T-cell (primary cell): ENCODE measurements around the gene ZNF282. TPM values are rescaled to one million over a fixed set of nuclear protein-coding genes. Genes with fewer than 3 reads are reported as not detected.

Experiments
- ATAC-seq, 4 experiments: fragments of 200-7000 bp in 3 of 4; fragments of 150-1000 bp in 1 of 4; cut with Tn5 transposase; replicated peaks in 1 of 4; 1 replicate in 3 of 4; 2 replicates in 1 of 4; pipeline ENCODE4 v1.10.0; 2021; ENCODE audit warnings: moderate library complexity in 3 of 4, mild to moderate bottlenecking in 2 of 4, moderate number of reproducible peaks in 1 of 4
- CTCF ChIA-PET, 2 donors: fragments of 300-600 bp; sonication (Branson Sonifier 250); formaldehyde crosslinking; loops; one replicate each; lab custom pipeline; 2022; ENCODE audit warnings: antibody characterized with exemption in 2 of 2; lab: Charles Lee
- POLR2A ChIA-PET, 2 donors: fragments of 300-600 bp; sonication (Branson Sonifier 250); formaldehyde crosslinking; loops; one replicate each; lab custom pipeline; 2022; ENCODE audit warnings: antibody characterized with exemption in 2 of 2; lab: Charles Lee
- DNase-seq, 35 experiments: peaks; one replicate each; pipeline versions ENCODE4 v3.0.0 to v3.0.0-alpha.2; 2013 to 2023
- H3K27ac ChIP-seq: one replicate; pipeline ENCODE4 v1.5.1; 2013; ENCODE audit warnings: low read length
- H3K27me3 ChIP-seq, 2 experiments: replicated peaks in 1 of 2; 1 replicate in 1 of 2; 2 replicates in 1 of 2; pipeline versions ENCODE4 v1.6.1 to v1.7.0; 2013; ENCODE audit warnings: low read length in 1 of 2, mixed read lengths in 1 of 2; ENCODE audit not compliant: control insufficient read depth in 2 of 2, insufficient read depth in 2 of 2; ENCODE audit errors: extremely low read depth in 1 of 2
- H3K36me3 ChIP-seq, 2 donors: 1 replicate in 1 of 2; 2 replicates in 1 of 2; pipeline versions ENCODE4 v1.6.1 to v1.7.0; 2013; ENCODE audit warnings: low read length in 1 of 2; ENCODE audit not compliant: control insufficient read depth in 2 of 2, insufficient read depth in 1 of 2; ENCODE audit errors: extremely low read depth in 1 of 2
- H3K4me1 ChIP-seq, 2 experiments: 1 replicate in 1 of 2; 2 replicates in 1 of 2; pipeline versions ENCODE4 v1.6.1 to v1.7.0; 2013; ENCODE audit warnings: low read length in 2 of 2, mixed read lengths in 1 of 2; ENCODE audit not compliant: insufficient read depth in 2 of 2, control insufficient read depth in 1 of 2; ENCODE audit errors: extremely low read depth in 1 of 2
- H3K4me3 ChIP-seq, 2 donors: 1 replicate in 1 of 2; 2 replicates in 1 of 2; pipeline versions ENCODE4 v1.5.1 to v1.7.0; 2013; ENCODE audit warnings: mild to moderate bottlenecking in 2 of 2, low read length in 1 of 2, moderate library complexity in 1 of 2; ENCODE audit not compliant: control insufficient read depth in 1 of 2; ENCODE audit errors: extremely low read depth in 1 of 2
- H3K9me3 ChIP-seq: 2 replicates; pipeline ENCODE4 v1.7.0; 2013
- H3K27ac Mint-ChIP-seq, 2 donors: one replicate each; pipeline ENCODE4 v1.8.0; 2020 to 2021; ENCODE audit warnings: mild to moderate bottlenecking in 2 of 2, mixed read lengths in 2 of 2
- H3K27me3 Mint-ChIP-seq, 2 donors: one replicate each; pipeline ENCODE4 v1.8.0; 2021 to 2022; ENCODE audit warnings: mixed read lengths in 2 of 2
- H3K36me3 Mint-ChIP-seq: one replicate; pipeline ENCODE4 v1.8.0; 2021; ENCODE audit warnings: mixed read lengths
- H3K4me1 Mint-ChIP-seq, 3 donors: one replicate each; pipeline ENCODE4 v1.8.0; 2020 to 2022; ENCODE audit warnings: mixed read lengths in 3 of 3, mild to moderate bottlenecking in 1 of 3
- H3K4me3 Mint-ChIP-seq, 3 donors: one replicate each; pipeline ENCODE4 v1.8.0; 2020 to 2022; ENCODE audit warnings: mild to moderate bottlenecking in 3 of 3, mixed read lengths in 3 of 3, moderate library complexity in 3 of 3
- H3K9me3 Mint-ChIP-seq, 3 donors: one replicate each; pipeline ENCODE4 v1.8.0; 2020 to 2022; ENCODE audit warnings: mixed read lengths in 3 of 3
- WGBS: methylation state at CpG from one replicate; pipeline ENCODE4 v1.1.5; 2013; ENCODE audit warnings: missing lambda C conversion rate; ENCODE audit not compliant: insufficient coverage; 5-methylcytosine and 5-hydroxymethylcytosine counted together
- total RNA-seq, 35 experiments: library from RNA in 6 of 35; stranded (reverse) in 6 of 35; fragments of 120-200 nt in 1 of 35; gene quantifications; one replicate each; pipeline versions ENCODE4 v1.2.1 to v1.2.4 and lab custom pipeline; 2013 to 2026

Gene ZNF282
- total RNA-seq, 5 donors from 2014 or later (not counting 1 experiment from before 2014, with no cell fraction given): 14.8 to 29.1 (median 22.4) TPM

GRCh38 chr7:149252378-149252777 is 57.0 kb downstream of the ZNF282 start:
- DNase-seq (no peak), ATAC-seq (no peak)
- Mint-ChIP-seq H3K36me3 (peaks cover 29% of the 10 kb centered on the region), H3K4me1 (peaks cover 6 to 16% (median 13%) of the 10 kb centered on the region in 3 donors), H3K4me3 (no peak overlapping the region), H3K27ac (no peak overlapping the region), H3K9me3 (no peaks in the 10 kb centered on the region), H3K27me3 (no peaks in the 10 kb centered on the region)
- no peaks in the 10 kb centered on the region for H3K4me1 ChIP-seq
- H3K27me3 ChIP-seq: no peaks in the 10 kb centered on the region
- ChIA-PET CTCF (no interaction called here), POLR2A (interaction anchor here in 1 of 2 donors (0.7 kb wide), 1 partner anchor 1620 kb away, joined by 4 read pairs; no protein-coding TSS in a partner anchor)
- H3K27ac ChIP-seq: no peak overlapping the region
- H3K9me3 ChIP-seq: no peaks in the 10 kb centered on the region
- 100% methylated on average over 2 of the region's 2 CpGs for WGBS
- peaks cover 13 to 52% of the 10 kb centered on the region in 2 donors for H3K36me3 ChIP-seq
- H3K4me3 ChIP-seq: no peak overlapping the region

GRCh38 chr7:149253665-149254064 is 58.3 kb downstream of the ZNF282 start:
- Mint-ChIP-seq H3K4me1 (peaks cover 0 to 5% (median 3%) of the 10 kb centered on the region in 3 donors), H3K27ac (no peak overlapping the region), H3K36me3 (peaks cover 27% of the 10 kb centered on the region), H3K9me3 (no peaks in the 10 kb centered on the region), H3K4me3 (no peak overlapping the region), H3K27me3 (no peaks in the 10 kb centered on the region)
- H3K4me3 ChIP-seq: no peak overlapping the region
- no peaks in the 10 kb centered on the region for H3K27me3 ChIP-seq
- POLR2A ChIA-PET: no interaction called here
- no peak for ATAC-seq
- H3K27ac ChIP-seq: no peak overlapping the region
- no peak for DNase-seq
- CTCF ChIA-PET: no interaction called here
- peaks cover 13 to 52% of the 10 kb centered on the region in 2 donors for H3K36me3 ChIP-seq
- 97% methylated on average over 7 of the region's 7 CpGs for WGBS
- no peaks in the 10 kb centered on the region for H3K9me3 ChIP-seq
- H3K4me1 ChIP-seq: no peaks in the 10 kb centered on the region

- 98% methylated on average over 11 of the region's 16 CpGs for WGBS
- ATAC-seq (no peak), DNase-seq (no peak)
- H3K9me3 ChIP-seq: no peaks in the 10 kb centered on the region
- no peak overlapping the region for H3K4me3 ChIP-seq
- Mint-ChIP-seq H3K4me3 (no peak overlapping the region), H3K36me3 (peaks cover 27% of the 10 kb centered on the region), H3K9me3 (no peaks in the 10 kb centered on the region), H3K4me1 (peaks cover 0 to under 1% (median 0%) of the 10 kb centered on the region in 3 donors), H3K27me3 (no peaks in the 10 kb centered on the region), H3K27ac (no peak overlapping the region)
- H3K36me3 ChIP-seq: peaks cover 13 to 52% of the 10 kb centered on the region in 2 donors
- H3K27me3 ChIP-seq: no peaks in the 10 kb centered on the region
- no peak overlapping the region for H3K27ac ChIP-seq
- no peaks in the 10 kb centered on the region for H3K4me1 ChIP-seq
- ChIA-PET POLR2A (no interaction called here), CTCF (no interaction called here)
Observed at GRCh38 chr7:149254181-149254858, 59.0 kb downstream of the ZNF282 start.

- WGBS: no CpG with 5 or more reads among the region's 5 CpGs
- Mint-ChIP-seq H3K4me3 (no peak overlapping the region), H3K36me3 (peaks cover 27% of the 10 kb centered on the region), H3K27me3 (no peaks in the 10 kb centered on the region), H3K27ac (no peak overlapping the region), H3K4me1 (no peaks in the 10 kb centered on the region), H3K9me3 (no peaks in the 10 kb centered on the region)
- Histone ChIP-seq H3K27me3 (no peaks in the 10 kb centered on the region), H3K9me3 (no peaks in the 10 kb centered on the region), H3K27ac (no peak overlapping the region), H3K4me3 (no peak overlapping the region), H3K4me1 (no peaks in the 10 kb centered on the region), H3K36me3 (peaks cover 13 to 48% of the 10 kb centered on the region in 2 donors)
- ATAC-seq (no peak), DNase-seq (no peak)
- ChIA-PET CTCF (no interaction called here), POLR2A (no interaction called here)
Observed at GRCh38 chr7:149255174-149255573, 59.8 kb downstream of the ZNF282 start.

- Mint-ChIP-seq H3K27ac (no peak overlapping the region), H3K27me3 (no peaks in the 10 kb centered on the region), H3K36me3 (peaks cover 24% of the 10 kb centered on the region), H3K4me1 (peaks cover 0 to 8% (median 7%) of the 10 kb centered on the region in 3 donors), H3K9me3 (no peaks in the 10 kb centered on the region), H3K4me3 (no peak overlapping the region)
- DNase-seq (no peak), ATAC-seq (no peak)
- Histone ChIP-seq H3K27ac (no peak overlapping the region), H3K9me3 (no peaks in the 10 kb centered on the region), H3K4me1 (peaks cover 0 to 5% of the 10 kb centered on the region in 2 experiments), H3K27me3 (no peaks in the 10 kb centered on the region), H3K36me3 (peaks cover 10 to 38% of the 10 kb centered on the region in 2 donors), H3K4me3 (no peak overlapping the region)
- WGBS: 89% methylated on average over 1 of the region's 4 CpGs
- POLR2A ChIA-PET: no interaction called here
- CTCF ChIA-PET: no interaction called here
Observed at GRCh38 chr7:149256568-149256967, 61.2 kb downstream of the ZNF282 start.

DNA sequence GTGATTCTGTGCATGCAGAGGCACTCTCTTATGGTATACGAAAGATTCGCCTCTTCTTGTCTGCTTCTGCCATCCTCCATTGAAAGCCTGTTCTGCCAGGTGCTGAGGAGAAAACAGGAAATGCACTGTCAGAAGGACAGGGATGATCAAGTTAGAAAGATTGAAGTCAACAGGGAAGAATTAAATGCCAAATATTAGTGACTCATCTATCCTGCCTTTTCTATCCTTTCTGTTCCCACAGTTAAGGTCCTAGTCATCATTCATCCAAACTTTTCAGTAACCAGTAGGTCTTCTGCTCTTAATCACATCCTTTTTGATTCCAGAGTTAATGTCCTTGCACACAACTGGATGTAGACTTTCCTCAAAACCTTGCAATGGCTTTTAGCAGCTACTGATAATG is 61.8 kb downstream of the ZNF282 start:
- H3K4me1 Mint-ChIP-seq: peaks cover 0 to 9% (median 8%) of the 10 kb centered on the region in 3 donors
- H3K9me3 ChIP-seq: no peaks in the 10 kb centered on the region
- peak overlapping the region in 1 of 2 donors; percentile 68 for H3K27ac Mint-ChIP-seq
- CTCF ChIA-PET: no interaction called here
- WGBS: no CpG with 5 or more reads among the region's 2 CpGs
- no peaks in the 10 kb centered on the region for H3K27me3 Mint-ChIP-seq
- H3K4me3 ChIP-seq: no peak overlapping the region
- POLR2A ChIA-PET: no interaction called here
- DNase-seq (no peak), ATAC-seq (no peak)
- H3K27me3 ChIP-seq: no peaks in the 10 kb centered on the region
- no peaks in the 10 kb centered on the region for H3K9me3 Mint-ChIP-seq
- peaks cover 6 to 32% of the 10 kb centered on the region in 2 donors for H3K36me3 ChIP-seq
- H3K27ac ChIP-seq: no peak overlapping the region
- H3K4me3 Mint-ChIP-seq: no peak overlapping the region
- peaks cover 0 to 6% of the 10 kb centered on the region in 2 experiments for H3K4me1 ChIP-seq
- peaks cover 21% of the 10 kb centered on the region for H3K36me3 Mint-ChIP-seq
